Activated T-cell treated with anti-CD3 and anti-CD28 coated beads, Interleukin-2, amount 50 U/mL, for 4 hours (primary cell): ENCODE results near the gene WNT16. TPM values are rescaled to one million over a fixed set of nuclear protein-coding genes. Genes with fewer than 3 reads are reported as not detected.

Experiments used
- ATAC-seq, 2 donors: fragments of 200-7000 bp; cut with Tn5 transposase; one replicate each; pipeline ENCODE4 v1.10.0; 2021
- DNase-seq: peaks from one replicate; pipeline ENCODE4 v3.0.0-alpha.2; 2020
- H3K27me3 Mint-ChIP-seq: one replicate; pipeline ENCODE4 v1.8.0; 2021; ENCODE audit warnings: low read depth, mixed read lengths
- H3K36me3 Mint-ChIP-seq: one replicate; pipeline ENCODE4 v1.8.0; 2022; ENCODE audit warnings: mixed read lengths; ENCODE audit not compliant: insufficient read depth
- H3K4me1 Mint-ChIP-seq: one replicate; pipeline ENCODE4 v1.8.0; 2021; ENCODE audit warnings: low read depth, mixed read lengths
- H3K4me3 Mint-ChIP-seq: one replicate; pipeline ENCODE4 v1.8.0; 2021; ENCODE audit warnings: mild to moderate bottlenecking, moderate library complexity, mixed read lengths
- H3K9me3 Mint-ChIP-seq: one replicate; pipeline ENCODE4 v1.8.0; 2021; ENCODE audit warnings: mixed read lengths
- total RNA-seq, 3 donors: library from RNA; stranded (reverse); gene quantifications; one replicate each; pipeline ENCODE4 v1.2.1, GENCODE V29; 2021

Gene WNT16
- total RNA-seq, 3 donors from 2014 or later = 0.16 to 0.23 TPM; not detected in 1

GRCh38 chr7:121382473-121382872, 53.7 kb downstream of the WNT16 start:
- Mint-ChIP-seq H3K27me3 (no peaks in the 10 kb centered on the region), H3K4me1 (peaks cover 50% of the 10 kb centered on the region), H3K4me3 (no peak overlapping the region), H3K9me3 (no peaks in the 10 kb centered on the region), H3K36me3 (peaks cover 14% of the 10 kb centered on the region)
- no peak for ATAC-seq
- no peak for DNase-seq

GRCh38 chr7:121383235-121383910, 54.6 kb downstream of the WNT16 start:
- Mint-ChIP-seq H3K4me1 (peaks cover 56% of the 10 kb centered on the region), H3K27me3 (no peaks in the 10 kb centered on the region), H3K4me3 (no peak overlapping the region), H3K36me3 (peaks cover 13% of the 10 kb centered on the region), H3K9me3 (no peaks in the 10 kb centered on the region)
- no peak for DNase-seq
- ATAC-seq = no peak

GRCh38 chr7:121384265-121384664, 55.5 kb downstream of the WNT16 start:
- ATAC-seq (no peak), DNase-seq (no peak)
- Mint-ChIP-seq H3K4me3 (no peak overlapping the region), H3K9me3 (no peaks in the 10 kb centered on the region), H3K4me1 (peaks cover 64% of the 10 kb centered on the region), H3K27me3 (no peaks in the 10 kb centered on the region), H3K36me3 (peaks cover 13% of the 10 kb centered on the region)

- Mint-ChIP-seq H3K4me3 (no peak overlapping the region), H3K36me3 (peaks cover 8% of the 10 kb centered on the region)
Measured at GRCh38 chr7:121385056-121385799, 56.4 kb downstream of the WNT16 start.

GRCh38 chr7:121385800-121386179, 57.0 kb downstream of the WNT16 start:
- DNase-seq = no peak
- H3K36me3 Mint-ChIP-seq = peaks cover 7% of the 10 kb centered on the region
- H3K4me3 Mint-ChIP-seq = no peak overlapping the region
- H3K9me3 Mint-ChIP-seq = no peaks in the 10 kb centered on the region
- H3K27me3 Mint-ChIP-seq = no peaks in the 10 kb centered on the region
- peak; percentile 55 to 67 for ATAC-seq
- peaks cover 70% of the 10 kb centered on the region for H3K4me1 Mint-ChIP-seq

More at GRCh38 chr7:121385056-121385799, 56.4 kb downstream of the WNT16 start:
- DNase-seq (no peak), ATAC-seq (no peak)
- Mint-ChIP-seq H3K4me1 (peaks cover 67% of the 10 kb centered on the region), H3K27me3 (no peaks in the 10 kb centered on the region), H3K9me3 (no peaks in the 10 kb centered on the region)

- peaks cover 4% of the 10 kb centered on the region for H3K9me3 Mint-ChIP-seq
- H3K4me3 Mint-ChIP-seq = no peak overlapping the region
Measured at GRCh38 chr7:121388950-121389349, 60.1 kb downstream of the WNT16 start.

GRCh38 chr7:121390109-121390508, 61.3 kb downstream of the WNT16 start:
- Mint-ChIP-seq H3K36me3 (peaks cover 10% of the 10 kb centered on the region), H3K9me3 (peaks cover 4% of the 10 kb centered on the region), H3K27me3 (no peaks in the 10 kb centered on the region), H3K4me3 (no peak overlapping the region), H3K4me1 (peaks cover 72% of the 10 kb centered on the region)
- ATAC-seq (no peak), DNase-seq (no peak)

More at GRCh38 chr7:121388950-121389349, 60.1 kb downstream of the WNT16 start:
- Mint-ChIP-seq H3K36me3 (peaks cover 10% of the 10 kb centered on the region), H3K27me3 (no peaks in the 10 kb centered on the region), H3K4me1 (peaks cover 74% of the 10 kb centered on the region)
- no peak for ATAC-seq
- no peak for DNase-seq

- Mint-ChIP-seq H3K4me3 (no peak overlapping the region), H3K36me3 (peaks cover 10% of the 10 kb centered on the region), H3K27me3 (no peaks in the 10 kb centered on the region), H3K9me3 (peaks cover 4% of the 10 kb centered on the region), H3K4me1 (peaks cover 67% of the 10 kb centered on the region)
- ATAC-seq = no peak
- no peak for DNase-seq
Measured at GRCh38 chr7:121390617-121391016, 61.8 kb downstream of the WNT16 start.

Other genes with a start within 250 kb of the WNT16 start
- 10 to 100 TPM; 32.9 to 33.5 (median 33.1) TPM for gene FAM3C, start 67.3 kb downstream of the WNT16 start, total RNA-seq